ENCODE measurements around the gene IGFL1. TPM values are rescaled to one million over a fixed set of nuclear protein-coding genes. Genes with fewer than 3 reads are reported as not detected.
"Not testable (repeated sequence)": the region's sequence is repeated elsewhere in the genome, so short reads cannot be mapped to it uniquely, and the experiment has no call there.

The IGFL1 gene
- total RNA-seq, 3 donors from 2014 or later, result not detected

GRCh38 chr19:46195104-46195503 is 34.4 kb upstream of the IGFL1 start:
- no peaks in the 10 kb centered on the region for H3K9me3 Mint-ChIP-seq
- no peaks in the 10 kb centered on the region for H3K36me3 Mint-ChIP-seq (ENCODE audit: insufficient read depth)
- DNase-seq (no peak), ATAC-seq (no peak)
- no peaks in the 10 kb centered on the region for H3K4me1 Mint-ChIP-seq (ENCODE audit: low read depth)
- no peak overlapping the region for H3K4me3 Mint-ChIP-seq
- H3K27me3 Mint-ChIP-seq (ENCODE audit: low read depth), result peaks cover 55% of the 10 kb centered on the region

- H3K4me1 Mint-ChIP-seq (ENCODE audit: low read depth); H3K4me3 Mint-ChIP-seq; H3K9me3 Mint-ChIP-seq; H3K36me3 Mint-ChIP-seq (ENCODE audit: insufficient read depth); ATAC-seq; DNase-seq: not testable (repeated sequence)
- peaks cover 52% of the 10 kb centered on the region for H3K27me3 Mint-ChIP-seq (ENCODE audit: low read depth)
Observed at GRCh38 chr19:46195919-46196318, 33.6 kb upstream of the IGFL1 start.

GRCh38 chr19:46196410-46197124 is 33.0 kb upstream of the IGFL1 start:
- H3K27me3 Mint-ChIP-seq (ENCODE audit: low read depth), result peaks cover 51% of the 10 kb centered on the region
- ATAC-seq (no peak), DNase-seq (no peak)
- H3K36me3 Mint-ChIP-seq (ENCODE audit: insufficient read depth), result no peaks in the 10 kb centered on the region
- no peaks in the 10 kb centered on the region for H3K4me1 Mint-ChIP-seq (ENCODE audit: low read depth)
- H3K9me3 Mint-ChIP-seq, result no peaks in the 10 kb centered on the region
- H3K4me3 Mint-ChIP-seq, result no peak overlapping the region

- ATAC-seq (no peak), DNase-seq (no peak)
- Mint-ChIP-seq H3K4me1 (ENCODE audit: low read depth) (no peaks in the 10 kb centered on the region), H3K4me3 (no peak overlapping the region), H3K9me3 (no peaks in the 10 kb centered on the region), H3K36me3 (ENCODE audit: insufficient read depth) (no peaks in the 10 kb centered on the region), H3K27me3 (ENCODE audit: low read depth) (peaks cover 54% of the 10 kb centered on the region)
Observed at GRCh38 chr19:46197314-46198070, 32.0 kb upstream of the IGFL1 start.

- H3K9me3 Mint-ChIP-seq, result no peaks in the 10 kb centered on the region
- DNase-seq (no peak), ATAC-seq (no peak)
- H3K27me3 Mint-ChIP-seq (ENCODE audit: low read depth), result peaks cover 54% of the 10 kb centered on the region
- H3K4me3 Mint-ChIP-seq, result no peak overlapping the region
- no peaks in the 10 kb centered on the region for H3K4me1 Mint-ChIP-seq (ENCODE audit: low read depth)
- H3K36me3 Mint-ChIP-seq (ENCODE audit: insufficient read depth), result no peaks in the 10 kb centered on the region
Observed at GRCh38 chr19:46198756-46199155, 30.8 kb upstream of the IGFL1 start.

GRCh38 chr19:46201454-46202310 is 27.9 kb upstream of the IGFL1 start:
- DNase-seq (no peak), ATAC-seq (no peak)
- no peak overlapping the region for H3K4me3 Mint-ChIP-seq
- no peaks in the 10 kb centered on the region for H3K4me1 Mint-ChIP-seq (ENCODE audit: low read depth)
- peaks cover 39% of the 10 kb centered on the region for H3K27me3 Mint-ChIP-seq (ENCODE audit: low read depth)
- no peaks in the 10 kb centered on the region for H3K9me3 Mint-ChIP-seq
- no peaks in the 10 kb centered on the region for H3K36me3 Mint-ChIP-seq (ENCODE audit: insufficient read depth)

GRCh38 chr19:46202426-46202825 is 27.1 kb upstream of the IGFL1 start:
- Mint-ChIP-seq H3K4me1 (ENCODE audit: low read depth) (no peaks in the 10 kb centered on the region), H3K9me3 (no peaks in the 10 kb centered on the region), H3K36me3 (ENCODE audit: insufficient read depth) (no peaks in the 10 kb centered on the region), H3K4me3 (no peak overlapping the region), H3K27me3 (ENCODE audit: low read depth) (peaks cover 33% of the 10 kb centered on the region)
- DNase-seq (no peak), ATAC-seq (no peak)

- H3K27me3 Mint-ChIP-seq (ENCODE audit: low read depth), result peaks cover 37% of the 10 kb centered on the region
- no peak overlapping the region for H3K4me3 Mint-ChIP-seq
- H3K36me3 Mint-ChIP-seq (ENCODE audit: insufficient read depth), result no peaks in the 10 kb centered on the region
- DNase-seq, result no peak
- ATAC-seq, result no peak
- H3K4me1 Mint-ChIP-seq (ENCODE audit: low read depth), result no peaks in the 10 kb centered on the region
- no peaks in the 10 kb centered on the region for H3K9me3 Mint-ChIP-seq
Observed at GRCh38 chr19:46202872-46203860, 26.4 kb upstream of the IGFL1 start.

GRCh38 chr19:46204008-46204407 is 25.5 kb upstream of the IGFL1 start:
- no peaks in the 10 kb centered on the region for H3K36me3 Mint-ChIP-seq (ENCODE audit: insufficient read depth)
- ATAC-seq, result no peak
- H3K9me3 Mint-ChIP-seq, result no peaks in the 10 kb centered on the region
- H3K4me3 Mint-ChIP-seq, result no peak overlapping the region
- peaks cover 34% of the 10 kb centered on the region for H3K27me3 Mint-ChIP-seq (ENCODE audit: low read depth)
- no peak for DNase-seq
- peaks cover 2% of the 10 kb centered on the region for H3K4me1 Mint-ChIP-seq (ENCODE audit: low read depth)

GRCh38 chr19:46205183-46205984 is 24.2 kb upstream of the IGFL1 start:
- H3K4me1 Mint-ChIP-seq (ENCODE audit: low read depth), result peaks cover 2% of the 10 kb centered on the region
- no peak overlapping the region for H3K4me3 Mint-ChIP-seq
- H3K36me3 Mint-ChIP-seq (ENCODE audit: insufficient read depth), result no peaks in the 10 kb centered on the region
- ATAC-seq (no peak), DNase-seq (no peak)
- no peaks in the 10 kb centered on the region for H3K9me3 Mint-ChIP-seq
- H3K27me3 Mint-ChIP-seq (ENCODE audit: low read depth), result peaks cover 39% of the 10 kb centered on the region

GRCh38 chr19:46206176-46206575 is 23.4 kb upstream of the IGFL1 start:
- Mint-ChIP-seq H3K36me3 (ENCODE audit: insufficient read depth) (no peaks in the 10 kb centered on the region), H3K9me3 (no peaks in the 10 kb centered on the region), H3K4me3 (no peak overlapping the region), H3K27me3 (ENCODE audit: low read depth) (peaks cover 40% of the 10 kb centered on the region), H3K4me1 (ENCODE audit: low read depth) (peaks cover 2% of the 10 kb centered on the region)
- DNase-seq, result no peak
- no peak for ATAC-seq

- ATAC-seq (no peak), DNase-seq (no peak)
- Mint-ChIP-seq H3K36me3 (ENCODE audit: insufficient read depth) (no peaks in the 10 kb centered on the region), H3K9me3 (no peaks in the 10 kb centered on the region), H3K27me3 (ENCODE audit: low read depth) (peaks cover 38% of the 10 kb centered on the region), H3K4me1 (ENCODE audit: low read depth) (peaks cover 2% of the 10 kb centered on the region), H3K4me3 (no peak overlapping the region)
Observed at GRCh38 chr19:46206682-46207081, 22.9 kb upstream of the IGFL1 start.

GRCh38 chr19:46207858-46208257 is 21.7 kb upstream of the IGFL1 start:
- not testable (repeated sequence) for H3K4me3 Mint-ChIP-seq; H3K9me3 Mint-ChIP-seq; H3K36me3 Mint-ChIP-seq (ENCODE audit: insufficient read depth); H3K4me1 Mint-ChIP-seq (ENCODE audit: low read depth); DNase-seq; ATAC-seq
- H3K27me3 Mint-ChIP-seq (ENCODE audit: low read depth), result peaks cover 39% of the 10 kb centered on the region
